Astrocyte of the hippocampus (primary cell): ENCODE measurements around the gene CFAP97.
"Not testable (repeated sequence)": the region's sequence is repeated elsewhere in the genome, so short reads cannot be mapped to it uniquely, and the experiment has no call there.

ENCODE experiments used
- DNase-seq: peaks from one replicate; pipeline ENCODE4 v3.0.0; 2011; ENCODE audit warnings: low read depth, low spot score

Gene CFAP97

DNA sequence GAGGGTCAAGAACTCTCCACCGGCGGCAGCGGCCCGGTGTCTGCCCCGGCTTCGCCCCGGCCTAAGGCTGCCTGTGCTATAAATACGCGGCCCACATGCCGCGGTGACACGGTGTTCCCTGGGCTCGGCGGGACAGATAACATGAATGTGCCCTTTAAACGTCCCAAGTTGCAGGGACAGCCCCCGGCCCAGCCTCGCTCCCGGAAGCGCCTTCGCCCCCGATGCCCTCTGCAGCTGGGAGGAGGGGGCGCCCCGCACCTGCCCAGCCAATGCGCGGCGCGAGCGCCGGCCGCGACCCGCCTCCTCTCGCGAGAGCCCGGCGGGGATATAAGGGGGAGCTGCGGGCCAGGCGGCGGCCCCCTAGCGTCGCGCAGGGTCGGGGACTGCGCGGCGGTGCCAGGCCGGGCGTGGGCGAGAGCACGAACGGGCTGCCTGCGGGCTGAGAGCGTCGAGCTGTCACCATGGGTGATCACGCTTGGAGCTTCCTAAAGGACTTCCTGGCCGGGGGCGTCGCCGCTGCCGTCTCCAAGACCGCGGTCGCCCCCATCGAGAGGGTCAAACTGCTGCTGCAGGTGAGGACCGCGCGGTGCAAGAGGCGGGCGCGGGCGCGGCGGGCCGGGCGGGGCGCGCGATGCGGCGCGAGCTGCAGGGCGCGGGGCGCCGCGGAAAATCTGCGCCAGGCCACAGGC, 60.7 kb downstream of the CFAP97 start, which contains the start of gene SLC25A4:
SLC25A4 (plus strand) TSS at position 355 of the 689 bp plus-strand sequence; CDS start at position 462, 107 bp downstream.
- peak; percentile 94 for DNase-seq

GRCh38 chr4:185142564-185142911, 61.3 kb downstream of the CFAP97 start:
- no peak for DNase-seq

GRCh38 chr4:185141777-185142176, 62.0 kb downstream of the CFAP97 start:
- DNase-seq, result no peak

DNA sequence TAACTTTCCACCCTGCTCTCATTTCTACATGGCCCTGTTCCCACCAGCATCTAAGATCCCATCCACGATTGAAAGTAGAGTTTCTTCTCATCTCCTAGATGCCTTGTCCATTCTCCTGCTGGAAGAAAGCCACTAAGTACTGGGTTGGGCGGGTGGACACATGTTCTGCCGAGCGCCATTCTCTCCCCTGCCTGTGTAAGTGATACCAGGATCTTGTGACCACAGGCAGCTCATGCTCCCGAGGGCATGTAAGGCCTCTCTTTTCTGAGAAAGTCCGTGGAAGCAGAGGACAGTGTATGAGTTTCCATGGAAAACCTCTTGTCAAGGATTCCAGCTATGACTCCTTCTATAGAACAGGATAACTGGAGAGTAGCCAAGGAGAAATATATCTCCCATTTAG, 64.1 kb downstream of the CFAP97 start:
- DNase-seq, result no peak

DNA sequence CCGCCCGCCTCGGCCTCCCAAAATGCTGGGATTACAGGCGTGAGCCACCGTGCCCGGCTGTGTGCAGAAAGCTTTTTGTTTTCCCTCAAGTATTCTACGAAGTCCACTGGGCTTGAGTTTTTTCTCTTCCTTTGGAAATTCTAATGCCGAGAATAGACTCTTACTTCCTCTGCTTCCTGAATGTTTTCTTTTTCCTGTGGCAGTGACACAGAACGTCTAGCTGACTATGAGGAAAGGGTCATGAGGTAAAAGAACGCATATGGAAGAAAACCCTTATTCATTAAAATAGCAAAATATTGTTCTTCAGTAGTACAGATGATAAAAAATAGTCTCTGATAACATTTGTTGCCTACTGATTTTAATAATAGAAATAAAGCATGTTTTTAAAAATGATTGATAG, 65.6 kb downstream of the CFAP97 start:
- no peak for DNase-seq

DNA sequence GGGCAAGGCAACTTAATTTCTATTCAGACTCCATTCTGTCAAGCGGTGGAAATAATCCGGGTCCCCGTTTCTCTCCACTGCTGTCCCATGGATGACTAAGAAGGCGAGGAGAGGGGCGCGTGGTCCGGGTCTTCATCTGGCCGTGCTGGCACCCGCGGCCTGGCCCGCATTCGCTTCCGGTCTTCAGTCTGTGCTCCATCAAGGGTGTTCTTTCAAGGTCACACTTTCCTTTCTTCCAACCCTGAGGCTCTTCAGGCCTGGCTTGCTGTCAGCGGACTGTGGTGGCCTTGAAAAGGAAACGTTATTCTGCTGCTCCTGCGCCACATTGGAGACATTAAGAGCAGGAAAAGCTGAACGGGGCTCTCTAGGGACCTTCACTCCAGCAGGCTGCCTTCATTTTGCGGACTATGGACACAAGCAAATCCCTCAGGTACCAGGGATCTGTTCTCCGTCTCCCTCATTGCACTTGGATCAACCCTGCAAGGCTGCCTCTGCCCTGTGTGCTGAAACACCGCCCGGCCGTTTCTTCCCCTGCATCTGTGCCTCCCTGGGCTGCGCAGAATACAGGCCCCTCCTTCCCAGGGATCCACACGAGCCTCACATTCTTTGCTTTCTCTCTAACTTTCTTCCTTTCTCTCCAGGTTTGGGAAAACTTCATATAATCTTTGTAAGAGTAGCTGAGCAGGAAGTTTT, 66.4 kb downstream of the CFAP97 start:
- DNase-seq, result no peak

GRCh38 chr4:185134307-185134869, 69.4 kb downstream of the CFAP97 start:
- peak; percentile 72 for DNase-seq

DNA sequence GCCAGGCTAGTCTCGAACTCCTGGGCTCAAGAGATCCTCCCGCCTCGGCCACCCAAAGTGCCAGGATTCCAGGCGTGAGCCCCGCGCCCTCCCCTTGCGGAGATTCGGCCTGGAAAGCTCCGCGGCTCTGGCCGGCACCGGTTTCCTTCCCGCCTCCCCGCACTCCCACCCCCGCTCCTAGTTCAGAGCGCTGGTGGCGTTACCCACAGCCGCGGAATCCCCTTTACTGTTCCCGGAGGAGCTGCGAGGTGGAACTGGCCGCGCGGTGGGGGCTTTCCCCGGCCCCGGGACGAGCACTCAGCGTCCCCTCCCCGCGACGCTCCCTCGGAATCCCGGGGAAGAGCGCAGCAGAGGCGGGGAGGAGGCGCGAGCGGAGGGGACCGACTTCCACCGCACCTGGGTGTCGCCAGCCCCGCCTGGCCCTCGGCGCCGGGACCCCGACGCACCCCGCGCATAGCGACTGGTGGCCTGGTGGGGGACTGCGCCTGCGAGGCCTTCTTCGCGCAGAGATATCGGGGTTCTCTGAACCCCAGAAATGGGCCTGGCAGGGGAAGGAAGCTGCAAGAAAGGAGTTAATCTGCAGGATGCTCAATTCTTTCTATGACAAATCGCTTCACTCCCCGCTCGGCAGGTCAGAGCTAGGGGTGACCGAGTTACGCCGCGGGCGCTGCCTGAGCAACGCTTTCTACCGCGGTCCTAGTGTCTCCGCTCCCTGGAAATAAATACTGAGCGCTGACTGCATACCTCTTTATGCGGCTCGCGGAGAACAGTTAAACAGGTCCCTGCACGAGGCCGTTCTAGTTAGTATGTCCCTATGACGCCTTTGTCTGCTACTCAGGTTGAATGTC, 75.3 kb downstream of the CFAP97 start:
- peak; percentile 47 for DNase-seq

DNA sequence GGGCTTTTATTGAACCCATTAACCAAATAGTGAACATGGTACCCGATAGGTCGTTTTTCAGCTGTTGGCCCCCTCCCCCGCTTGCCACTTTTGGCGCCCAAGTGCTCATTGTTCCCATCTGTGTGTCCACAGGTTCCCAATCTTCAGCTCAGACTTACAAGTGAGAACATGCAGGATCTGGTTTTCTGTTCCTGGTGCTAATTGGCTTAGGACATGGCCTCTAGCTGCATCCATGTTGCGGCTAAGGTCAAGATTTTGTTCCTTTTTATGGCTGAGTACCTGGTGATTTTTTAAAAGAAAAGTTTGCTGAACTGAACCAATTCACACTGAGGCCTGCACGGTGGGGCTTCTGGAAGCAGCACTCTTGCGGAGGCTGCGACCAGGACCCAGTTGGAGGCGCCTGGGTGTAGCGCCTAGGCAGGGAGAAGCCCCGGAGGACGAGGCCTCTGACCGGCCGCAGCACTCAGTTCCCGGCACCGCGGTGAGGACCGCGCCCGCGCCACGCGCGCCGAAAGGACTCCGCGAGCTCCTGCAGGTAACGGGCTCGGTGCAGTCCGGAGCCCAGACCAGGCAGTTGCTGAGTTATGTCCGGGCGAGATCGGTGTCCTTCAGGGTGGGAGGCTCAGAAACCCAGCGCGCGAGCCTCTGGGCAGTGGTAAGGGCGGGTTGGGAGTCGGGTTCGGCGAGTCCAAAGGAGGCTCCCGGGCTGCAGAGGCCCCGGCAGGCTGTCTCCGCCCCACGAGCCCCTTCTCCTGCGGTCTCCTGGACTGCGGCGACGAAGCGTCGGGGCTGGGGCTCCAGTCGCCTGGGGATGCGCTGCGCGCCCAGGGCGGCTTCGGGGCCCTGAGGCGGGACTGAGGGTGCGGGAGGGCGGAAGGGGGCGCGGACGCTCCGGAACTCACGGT, 76.5 kb downstream of the CFAP97 start:
- DNase-seq, result peak; percentile 65

DNA sequence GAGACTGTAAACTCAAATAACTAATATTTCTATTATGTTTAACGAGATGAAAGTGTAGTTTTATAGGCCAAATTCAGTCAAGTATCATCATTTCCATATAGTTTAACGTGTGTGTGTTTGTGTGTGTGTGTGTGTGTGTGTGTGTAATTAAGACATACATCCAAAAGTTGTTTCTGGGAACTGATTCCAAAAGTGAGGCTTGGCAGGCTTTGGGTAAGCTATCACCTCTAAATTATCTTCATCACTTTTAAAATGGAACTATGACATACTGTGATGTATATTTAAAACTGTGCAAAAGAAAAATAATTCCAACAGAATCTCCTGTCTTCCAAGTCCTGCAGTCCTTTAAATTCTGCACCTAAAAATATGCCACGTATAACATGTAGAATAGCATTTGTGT, 79.8 kb downstream of the CFAP97 start:
- no peak for DNase-seq

GRCh38 chr4:185122681-185123345, 81.0 kb downstream of the CFAP97 start:
- peak; percentile 14 for DNase-seq

- no peak for DNase-seq
Observed at GRCh38 chr4:185120631-185120946, 83.2 kb downstream of the CFAP97 start.

GRCh38 chr4:185119927-185120630, 83.7 kb downstream of the CFAP97 start:
- DNase-seq, result peak; percentile 22

- DNase-seq, result not testable (repeated sequence)
Observed at GRCh38 chr4:185119467-185119866, 84.3 kb downstream of the CFAP97 start.

DNA sequence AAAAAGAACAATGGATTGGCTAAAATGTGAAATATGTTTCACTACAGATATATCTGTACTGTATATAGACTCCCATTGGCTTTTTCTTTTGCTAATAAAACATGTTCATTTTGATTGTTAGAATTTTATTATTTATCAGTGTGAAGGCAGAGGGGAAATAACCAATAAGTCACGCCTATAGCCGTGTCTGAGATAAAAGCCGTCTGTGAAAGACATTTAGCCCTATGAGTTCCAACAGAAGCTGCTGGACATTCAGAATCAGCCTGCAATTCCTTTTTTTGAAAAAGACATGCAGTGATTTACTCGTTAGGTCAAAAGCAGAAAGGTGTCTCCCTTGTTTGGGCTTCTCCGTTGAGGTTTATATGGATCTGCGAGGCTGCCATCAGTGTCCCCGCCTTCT, 84.9 kb downstream of the CFAP97 start:
- no peak for DNase-seq

DNA sequence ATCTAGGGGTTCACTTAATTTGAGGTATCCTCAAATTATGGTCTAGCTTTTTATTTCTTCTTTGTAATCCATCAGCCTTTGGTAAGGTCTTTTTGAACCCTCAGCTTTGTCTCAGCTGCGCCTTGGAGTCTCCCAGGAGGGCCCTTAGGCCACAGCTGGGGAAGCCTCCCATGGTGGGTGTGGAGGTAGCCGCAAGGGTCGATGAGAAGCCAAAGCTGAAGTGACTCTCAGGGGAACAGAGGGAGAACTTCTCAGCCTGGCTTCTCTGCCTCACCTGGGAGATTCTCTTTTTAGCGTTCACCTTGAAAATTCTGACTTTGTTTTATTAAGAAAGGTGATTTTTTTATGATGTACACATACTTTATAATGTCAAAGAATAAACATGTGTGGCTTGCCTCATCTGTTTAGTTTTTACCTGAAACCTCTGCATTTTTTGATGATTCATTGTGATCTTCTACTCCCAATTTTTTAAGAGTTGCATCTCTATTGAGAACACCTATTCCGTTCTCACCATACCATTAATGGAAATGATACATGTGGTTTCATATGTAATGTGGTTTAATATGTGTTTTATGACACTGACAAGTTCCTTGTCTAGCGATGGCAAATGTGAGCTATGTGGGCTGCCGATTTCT, 86.4 kb downstream of the CFAP97 start:
- DNase-seq, result no peak

GRCh38 chr4:185115827-185116232, 88.0 kb downstream of the CFAP97 start:
- DNase-seq, result peak; percentile 40

GRCh38 chr4:185113340-185113739, 90.5 kb downstream of the CFAP97 start:
- no peak for DNase-seq

DNA sequence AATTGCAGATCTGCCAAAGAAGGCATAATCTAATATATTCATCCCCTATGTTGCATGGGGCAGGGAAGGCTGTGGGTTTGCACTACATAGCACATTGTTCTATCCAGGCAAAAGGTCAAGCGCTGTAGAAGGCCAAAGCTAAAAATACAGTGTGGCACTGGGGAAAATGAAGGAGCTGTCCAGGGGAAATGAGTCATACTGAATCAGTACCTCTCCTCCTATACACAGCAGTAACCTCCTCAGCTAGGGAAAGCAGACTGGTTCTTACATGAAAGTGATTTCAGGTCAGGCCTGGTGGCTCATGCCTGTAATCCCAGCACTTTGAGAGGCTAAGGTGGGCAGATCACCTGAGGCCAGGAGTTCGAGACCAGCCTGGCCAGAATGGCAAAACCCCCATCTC, 91.7 kb downstream of the CFAP97 start:
- peak; percentile 92 for DNase-seq
